GM23248 (cell line): Measurements from ENCODE around the gene FRS3.

Experiments used
- EZH2 ChIP-seq: fragments of 200-600 bp; sonication (generic); IDR thresholded peaks from 2 replicates; pipeline ENCODE4 v1.6.1; 2018; ENCODE audit warnings: antibody characterized with exemption, mild to moderate bottlenecking; ENCODE audit not compliant: insufficient read depth, poor library complexity, severe bottlenecking
- EZH2phosphoT487 ChIP-seq: fragments of 200-600 bp; sonication (generic); IDR thresholded peaks from 2 replicates; pipeline ENCODE4 v1.6.1; 2018; ENCODE audit warnings: antibody characterized with exemption, moderate library complexity, mild to moderate bottlenecking, low read depth; ENCODE audit not compliant: insufficient read depth

DNA sequence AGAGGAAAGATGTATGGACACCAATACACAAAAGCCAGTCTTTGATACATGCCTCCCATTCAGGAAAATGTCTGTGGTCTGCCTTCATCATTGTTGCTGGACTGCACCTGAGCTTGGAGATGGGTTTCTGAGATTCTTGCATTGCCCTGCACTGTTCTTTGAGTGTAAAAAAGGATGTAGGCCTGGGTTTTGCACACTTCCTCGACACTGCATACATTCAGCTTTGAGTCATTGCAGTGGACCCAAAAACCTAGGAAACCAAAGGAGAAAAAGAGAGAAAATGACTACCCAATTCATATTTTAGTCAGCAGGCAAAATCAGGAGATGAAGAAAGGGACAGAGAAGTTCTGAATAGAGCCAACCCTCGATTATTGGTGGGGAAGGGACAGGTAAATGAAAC is 16.8 kb upstream of the FRS3 start:
- no peak for TF ChIP-seq EZH2phosphoT487
- TF ChIP-seq EZH2 = no peak
